H9 (cell line): ENCODE measurements around the gene DUSP14. TPM values are rescaled to one million over a fixed set of nuclear protein-coding genes. Genes with fewer than 3 reads are reported as not detected.
A peak's percentile ranks its signal among the peaks of the same experiment; 100 is the strongest.

Experiments
- DNase-seq: peaks from one replicate; pipeline ENCODE4 v3.0.0-alpha.2; 2017
- H2AFZ ChIP-seq: one replicate; pipeline ENCODE4 v1.6.1; 2013; ENCODE audit warnings: mild to moderate bottlenecking, low read length, control low read depth, moderate library complexity
- H2AK5ac ChIP-seq: 2 replicates; pipeline ENCODE4 v1.6.1; 2013; ENCODE audit warnings: low read length, control low read depth, mixed read lengths; ENCODE audit not compliant: insufficient read length
- H2BK120ac ChIP-seq: one replicate; pipeline ENCODE4 v1.6.1; 2013; ENCODE audit warnings: low read depth, mild to moderate bottlenecking, low read length, control low read depth, inconsistent platforms; ENCODE audit not compliant: poor library complexity, severe bottlenecking
- H2BK12ac ChIP-seq: 2 replicates; pipeline ENCODE4 v1.6.1; 2013; ENCODE audit warnings: low read length, control low read depth, mixed read lengths, low read depth; ENCODE audit not compliant: insufficient read length
- H2BK15ac ChIP-seq: 2 replicates; pipeline ENCODE4 v1.6.1; 2013; ENCODE audit warnings: low read depth, low read length, control low read depth
- H2BK20ac ChIP-seq: one replicate; pipeline ENCODE4 v1.6.1; 2013; ENCODE audit warnings: low read depth, mild to moderate bottlenecking, low read length, control low read depth, inconsistent platforms; ENCODE audit not compliant: poor library complexity, severe bottlenecking
- H2BK5ac ChIP-seq: 2 replicates; pipeline ENCODE4 v1.6.1; 2013; ENCODE audit warnings: low read length, control low read depth, mixed read lengths; ENCODE audit not compliant: insufficient read length
- H3K14ac ChIP-seq: 2 replicates; pipeline ENCODE4 v1.6.1; 2013; ENCODE audit warnings: low read length, control low read depth; ENCODE audit not compliant: insufficient read depth
- H3K18ac ChIP-seq: 2 replicates; pipeline ENCODE4 v1.6.1; 2013; ENCODE audit warnings: low read depth, mild to moderate bottlenecking, mixed read lengths, low read length, control low read depth; ENCODE audit not compliant: insufficient read length
- H3K23ac ChIP-seq: 2 replicates; pipeline ENCODE4 v1.6.1; 2013; ENCODE audit warnings: low read length, control low read depth, mixed read lengths, low read depth; ENCODE audit not compliant: insufficient read length
- H3K23me2 ChIP-seq: 2 replicates; pipeline ENCODE4 v1.6.1; 2013; ENCODE audit warnings: low read depth, mild to moderate bottlenecking, mixed read lengths, low read length, control low read depth; ENCODE audit not compliant: insufficient read length, poor library complexity, severe bottlenecking
- H3K27ac ChIP-seq: 2 replicates; pipeline ENCODE4 v1.5.1; 2013; ENCODE audit warnings: low read length, control low read depth, mixed read lengths, low read depth; ENCODE audit not compliant: insufficient read length
- H3K27me3 ChIP-seq: 2 replicates; pipeline ENCODE4 v1.6.1; 2013; ENCODE audit warnings: low read length, control low read depth, inconsistent platforms; ENCODE audit not compliant: insufficient read depth
- H3K4ac ChIP-seq: 2 replicates; pipeline ENCODE4 v1.6.1; 2013; ENCODE audit warnings: low read depth, mild to moderate bottlenecking, control low read depth, inconsistent platforms, low read length, moderate library complexity
- H3K4me1 ChIP-seq: 2 replicates; pipeline ENCODE4 v1.6.1; 2013; ENCODE audit warnings: low read length, control low read depth, inconsistent platforms; ENCODE audit not compliant: insufficient read depth
- H3K4me2 ChIP-seq: 2 replicates; pipeline ENCODE4 v1.6.1; 2013; ENCODE audit warnings: low read length, control low read depth, mixed read lengths; ENCODE audit not compliant: insufficient read length, insufficient read depth
- H3K56ac ChIP-seq: 2 replicates; pipeline ENCODE4 v1.6.1; 2013; ENCODE audit warnings: low read depth, mild to moderate bottlenecking, mixed read lengths, low read length, control low read depth; ENCODE audit not compliant: insufficient read length
- H3K79me1 ChIP-seq: 2 replicates; pipeline ENCODE4 v1.6.1; 2013; ENCODE audit warnings: low read depth, mild to moderate bottlenecking, moderate library complexity, low read length, control low read depth, inconsistent platforms; ENCODE audit not compliant: insufficient read depth, poor library complexity, severe bottlenecking
- H3K79me2 ChIP-seq: 2 replicates; pipeline ENCODE4 v1.6.1; 2013; ENCODE audit warnings: low read length, control low read depth, inconsistent platforms; ENCODE audit not compliant: insufficient read depth
- H3K9ac ChIP-seq: 2 replicates; pipeline ENCODE4 v1.6.1; 2013; ENCODE audit warnings: low read length, control low read depth, mixed read lengths; ENCODE audit not compliant: insufficient read length; ENCODE audit errors: extremely low read depth
- H3K9me3 ChIP-seq: one replicate; pipeline ENCODE4 v1.6.1; 2013; ENCODE audit warnings: low read depth, low read length, inconsistent platforms; ENCODE audit not compliant: control insufficient read depth
- H3T11ph ChIP-seq: one replicate; pipeline ENCODE4 v1.6.1; 2013; ENCODE audit warnings: mild to moderate bottlenecking, low read length, control low read depth, inconsistent platforms
- H4K20me1 ChIP-seq: one replicate; pipeline ENCODE4 v1.6.1; 2013; ENCODE audit not compliant: control insufficient read depth, insufficient read length, insufficient read depth
- H4K5ac ChIP-seq: 2 replicates; pipeline ENCODE4 v1.6.1; 2013; ENCODE audit warnings: low read depth, mild to moderate bottlenecking, mixed read lengths, low read length, control low read depth; ENCODE audit not compliant: insufficient read length
- H4K8ac ChIP-seq: replicated peaks from 2 replicates; pipeline ENCODE4 v1.6.1; 2013; ENCODE audit warnings: low read length, control low read depth, mixed read lengths, low read depth; ENCODE audit not compliant: insufficient read length
- H4K91ac ChIP-seq: 2 replicates; pipeline ENCODE4 v1.6.1; 2013; ENCODE audit warnings: low read depth, mild to moderate bottlenecking, moderate library complexity, mixed read lengths, low read length, control low read depth; ENCODE audit not compliant: insufficient read length
- H3K27ac Mint-ChIP-seq, 3 experiments: 2 replicates in 2 of 3; 3 replicates in 1 of 3; pipeline ENCODE4 v1.8.0; 2020 to 2021; ENCODE audit warnings: mixed read lengths in 3 of 3, mild to moderate bottlenecking in 1 of 3, moderate library complexity in 1 of 3
- H3K27me3 Mint-ChIP-seq: 2 replicates; pipeline ENCODE4 v1.8.0; 2021; ENCODE audit warnings: low read depth, mild to moderate bottlenecking, moderate library complexity, mixed read lengths
- H3K36me3 Mint-ChIP-seq, 3 experiments: 2 replicates in 2 of 3; 3 replicates in 1 of 3; pipeline ENCODE4 v1.8.0; 2020 to 2021; ENCODE audit warnings: low read depth in 3 of 3, mixed read lengths in 3 of 3; ENCODE audit not compliant: insufficient read depth in 1 of 3
- H3K4me1 Mint-ChIP-seq, 2 experiments: 2 replicates each; pipeline ENCODE4 v1.8.0; 2020; ENCODE audit warnings: mixed read lengths in 2 of 2
- H3K4me3 Mint-ChIP-seq, 2 experiments: 2 replicates in 1 of 2; 3 replicates in 1 of 2; pipeline ENCODE4 v1.8.0; 2020 to 2021; ENCODE audit warnings: mild to moderate bottlenecking in 2 of 2, mixed read lengths in 2 of 2, moderate library complexity in 1 of 2
- H3K9me3 Mint-ChIP-seq, 2 experiments: 2 replicates in 1 of 2; 3 replicates in 1 of 2; pipeline ENCODE4 v1.8.0; 2020; ENCODE audit warnings: mild to moderate bottlenecking in 2 of 2, mixed read lengths in 2 of 2, moderate library complexity in 1 of 2
- CTCF ChIP-seq: fragments of 200-600 bp; sonication (generic); conservative IDR thresholded peaks from 3 replicates; pipeline ENCODE4 v1.8.0; 2021; ENCODE audit warnings: antibody characterized with exemption, mild to moderate bottlenecking
- WGBS: extraction: QIAGEN DNeasy Blood & Tissue Kit; methylation state at CpG from one replicate; pipeline ENCODE4 v1.1.7; 2013; ENCODE audit warnings: missing lambda C conversion rate, low lambda C conversion rate, mixed read lengths; ENCODE audit not compliant: insufficient read length; ENCODE audit errors: extremely low coverage; 5-methylcytosine and 5-hydroxymethylcytosine counted together
- total RNA-seq: library from RNA; stranded (reverse); gene quantifications from 2 replicates; pipeline ENCODE4 v1.2.1, GENCODE V29; 2021

DUSP14 gene
- total RNA-seq, 1 experiment from 2014 or later, result 21.3 TPM

GRCh38 chr17:37506678-37507077 is 17.0 kb downstream of the DUSP14 start:
- DNase-seq, result peak; percentile 90
- no peaks in the 10 kb centered on the region for H4K20me1 ChIP-seq
- H3K9me3 Mint-ChIP-seq, result no peaks in the 10 kb centered on the region
- no peak overlapping the region for H2AK5ac ChIP-seq
- peaks cover 19 to 23% of the 10 kb centered on the region in 2 experiments for H3K4me1 Mint-ChIP-seq
- no peaks in the 10 kb centered on the region for H3K79me1 ChIP-seq
- H3K18ac ChIP-seq, result no peak overlapping the region
- no peak overlapping the region for H2BK20ac ChIP-seq
- no peaks in the 10 kb centered on the region; the same call in 1 of the 2 replicates for H3K4me1 ChIP-seq
- no peak overlapping the region for H4K91ac ChIP-seq
- no peak overlapping the region for H2BK120ac ChIP-seq
- peak; percentile 76 for TF ChIP-seq CTCF
- H3K23me2 ChIP-seq, result no peaks in the 10 kb centered on the region
- peaks cover 0 to 7% (median 0%) of the 10 kb centered on the region in 3 experiments; a peak in 2 of 7 replicates for H3K36me3 Mint-ChIP-seq
- H3K14ac ChIP-seq, result no peak overlapping the region
- no peak overlapping the region for H3K23ac ChIP-seq
- no peaks in the 10 kb centered on the region for H3K27me3 Mint-ChIP-seq
- H3K79me2 ChIP-seq, result peaks cover 5% of the 10 kb centered on the region; the same call in 1 of the 2 replicates
- no peak overlapping the region for H2AFZ ChIP-seq
- no peak overlapping the region for H3K27ac ChIP-seq
- H2BK12ac ChIP-seq, result no peak overlapping the region
- no peak overlapping the region for H3K4me2 ChIP-seq
- H3K27ac Mint-ChIP-seq, result peak overlapping the region in 1 of 3 experiments; percentile 50; a peak in 2 of 7 replicates
- H3K9ac ChIP-seq, result no peak overlapping the region
- no peak overlapping the region for H3K56ac ChIP-seq
- no peak overlapping the region for H4K8ac ChIP-seq
- no peaks in the 10 kb centered on the region for H3K9me3 ChIP-seq
- no peaks in the 10 kb centered on the region for H3K27me3 ChIP-seq
- H2BK5ac ChIP-seq, result no peak overlapping the region
- no peak overlapping the region for H3K4ac ChIP-seq
- WGBS, result no CpG with 5 or more reads among the region's 10 CpGs
- H2BK15ac ChIP-seq, result no peak overlapping the region
- H3T11ph ChIP-seq, result no peak overlapping the region
- H3K4me3 Mint-ChIP-seq, result no peak overlapping the region
- no peak overlapping the region for H4K5ac ChIP-seq
